ENCODE measurements around the gene BRAF.

GRCh38 chr7:140684066-140684950 is 240.4 kb downstream of the BRAF start:
- TF ChIP-seq CTCF (IDR thresholded peaks at IDR 0.05) (no peak), EZH2phosphoT487 (IDR thresholded peaks at IDR 0.05) (no peak), EZH2 (IDR thresholded peaks at IDR 0.05) (no peak)
